ENCODE measurements around the gene TRMT6. TPM values are rescaled to one million over a fixed set of nuclear protein-coding genes. Genes with fewer than 3 reads are reported as not detected.

The TRMT6 gene
- 2.7 and 6.4 TPM in 2 replicates for total RNA-seq (ENCODE audit: low replicate concordance)

DNA sequence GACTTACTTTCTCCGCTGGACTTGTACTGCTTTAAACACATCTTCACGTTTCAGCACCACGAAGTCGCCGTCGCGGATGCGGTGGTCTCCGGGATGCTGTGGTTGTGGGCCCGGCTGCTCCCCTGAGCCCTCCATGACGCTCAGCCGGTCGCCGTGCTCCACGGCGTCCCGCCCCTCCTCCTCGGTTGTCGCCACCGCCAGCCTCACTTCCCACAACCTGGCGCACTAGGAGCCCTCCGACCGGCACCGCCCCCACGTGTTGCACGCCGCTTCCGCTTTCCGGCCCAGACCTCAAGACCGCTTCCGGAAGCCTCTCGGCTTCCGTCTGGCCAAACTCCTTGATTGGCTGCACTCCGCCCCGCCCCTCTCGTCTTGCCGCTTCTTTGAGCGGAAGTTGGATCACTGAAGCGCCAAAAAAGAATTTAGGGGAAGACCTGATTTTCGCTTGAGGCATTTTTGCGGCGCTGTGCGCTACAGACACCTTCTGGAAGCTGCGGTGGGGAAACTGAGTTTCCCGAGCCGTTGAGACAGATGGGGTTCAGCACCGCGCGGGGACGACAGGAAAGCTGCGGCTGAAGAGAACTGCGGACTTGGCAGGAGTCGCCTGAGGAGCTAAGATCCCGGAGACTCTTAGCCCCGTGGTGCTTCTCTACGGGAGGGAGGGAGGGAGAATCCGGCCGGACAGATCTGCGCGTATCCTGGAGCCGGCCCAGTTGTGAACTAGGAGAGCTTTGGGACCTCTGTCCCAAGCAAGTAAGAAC is at the start of gene TRMT6, which contains the start of gene MCM8:
TRMT6 (minus strand) TSS at position 263 of the 761 bp plus-strand sequence; CDS start at position 135, 128 bp downstream.
MCM8 (plus strand) TSS at position 382 of the 761 bp plus-strand sequence. CDS start 1,364 bp downstream, outside the sequence.

Other genes starting within 250 kb of the TRMT6 start
- 1.3 and 2.0 TPM in 2 replicates for gene SHLD1, start 200.1 kb downstream of the TRMT6 start, total RNA-seq (ENCODE audit: low replicate concordance)
- 0.08 TPM in 1 of 2 replicates, not detected in the other for gene CHGB, start 39.0 kb downstream of the TRMT6 start, total RNA-seq (ENCODE audit: low replicate concordance)
- 1.8 and 4.3 TPM in 2 replicates for gene MCM8, start 119 bp upstream of the TRMT6 start, total RNA-seq (ENCODE audit: low replicate concordance)
- gene CRLS1, start 55.6 kb upstream of the TRMT6 start, total RNA-seq (ENCODE audit: low replicate concordance) = 31.6 and 40.7 TPM in 2 replicates
- under 0.01 TPM in 1 of 2 replicates, not detected in the other for gene LRRN4, start 103.5 kb upstream of the TRMT6 start, total RNA-seq (ENCODE audit: low replicate concordance)
- gene FERMT1, start 172.5 kb upstream of the TRMT6 start, total RNA-seq (ENCODE audit: low replicate concordance) = 1.3 and 5.2 TPM in 2 replicates